Kidney (tissue), 14 donors: ENCODE results near the gene SGIP1. TPM values are rescaled to one million over a fixed set of nuclear protein-coding genes. Genes with fewer than 3 reads are reported as not detected.

ENCODE experiments used
- DNase-seq, 5 donors: peaks; one replicate each; pipeline ENCODE4 v3.0.0-alpha.2; 2013 to 2020
- FAIRE-seq: peaks from 2 replicates; lab custom pipeline; 2012; peaks lifted over from hg19 to GRCh38; lab: Jason Lieb, UNC
- H3K27ac ChIP-seq, 2 donors: one replicate each; pipeline ENCODE4 v1.7.0; 2013; ENCODE audit warnings: low read depth in 2 of 2, low read length in 2 of 2, inconsistent platforms in 1 of 2
- H3K27me3 ChIP-seq: one replicate; pipeline ENCODE4 v1.7.1; 2013; ENCODE audit warnings: low read length, inconsistent platforms; ENCODE audit not compliant: control insufficient read depth, insufficient read depth
- H3K36me3 ChIP-seq, 3 donors: one replicate each; pipeline versions ENCODE4 v1.7.0 to v1.7.1; 2013; ENCODE audit warnings: low read length in 3 of 3, control low read depth in 1 of 3, inconsistent platforms in 1 of 3; ENCODE audit not compliant: insufficient read depth in 3 of 3, control insufficient read depth in 2 of 3
- H3K4me1 ChIP-seq, 3 donors: one replicate each; pipeline versions ENCODE4 v1.7.0 to v1.7.1; 2013; ENCODE audit warnings: low read length in 3 of 3, inconsistent platforms in 1 of 3, low read depth in 1 of 3; ENCODE audit not compliant: control insufficient read depth in 2 of 3, insufficient read depth in 2 of 3
- H3K4me3 ChIP-seq, 3 donors: one replicate each; pipeline versions ENCODE4 v1.7.0 to v1.8.1; 2013; ENCODE audit warnings: low read length in 3 of 3, control low read depth in 1 of 3, inconsistent platforms in 1 of 3
- H3K9ac ChIP-seq, 3 donors: one replicate each; pipeline versions ENCODE4 v1.7.0 to v1.7.1; 2013; ENCODE audit warnings: low read length in 3 of 3, control low read depth in 1 of 3, inconsistent platforms in 1 of 3
- H3K9me3 ChIP-seq, 3 donors: one replicate each; pipeline versions ENCODE4 v1.7.0 to v1.7.1; 2013; ENCODE audit warnings: low read length in 3 of 3, control low read depth in 1 of 3, inconsistent platforms in 1 of 3; ENCODE audit not compliant: control insufficient read depth in 2 of 3, insufficient read depth in 1 of 3
- intact Hi-C: fragments of 100-400 bp; cut with DNase I; formaldehyde crosslinking; loops from one replicate; pipeline ENCODE4 v1.11.1; 2022
- polyA plus RNA-seq: library from polyadenylated mRNA; stranded (reverse); fragments of 350-450 nt; fragmentation: Illumina TruSeq; extraction: RNeasy Lipid Tissue Mini Kit (QIAGEN cat#74804); gene quantifications from one replicate; pipeline ENCODE4 v1.2.3, GENCODE V29; 2014; ENCODE audit warnings: low read depth, low replicate concordance; ENCODE audit not compliant: insufficient read depth
- total RNA-seq: library from RNA; stranded (reverse); fragmentation: NEBNext Ultra II Directional; extraction: Animal tissue kit (Norgen Biotek cat#: 25700); gene quantifications from one replicate; pipeline ENCODE4 v1.2.1, GENCODE V29; 2021
- TF ChIP-seq, protein P1 (sequence below): IDR thresholded peaks from 3 replicates; pipeline ENCODE4 v1.5.1; 2012; ENCODE audit warnings: mild to moderate bottlenecking, moderate library complexity, borderline replicate concordance; ENCODE audit not compliant: insufficient read depth; ENCODE audit errors: extremely low read depth
- donor health status: control.
- donor health status: control.
- donor health status: control.
- donor health status: control.
- donor health status: control.
- donor health status: DM: yes; HTN: yes; CAD: no.
- donor health status: Normal renal cell carcinoma (clear cell type).

Gene SGIP1
- total and polyA plus RNA-seq, 2 donors from 2014 or later = 8.3 to 11.2 TPM

DNA sequence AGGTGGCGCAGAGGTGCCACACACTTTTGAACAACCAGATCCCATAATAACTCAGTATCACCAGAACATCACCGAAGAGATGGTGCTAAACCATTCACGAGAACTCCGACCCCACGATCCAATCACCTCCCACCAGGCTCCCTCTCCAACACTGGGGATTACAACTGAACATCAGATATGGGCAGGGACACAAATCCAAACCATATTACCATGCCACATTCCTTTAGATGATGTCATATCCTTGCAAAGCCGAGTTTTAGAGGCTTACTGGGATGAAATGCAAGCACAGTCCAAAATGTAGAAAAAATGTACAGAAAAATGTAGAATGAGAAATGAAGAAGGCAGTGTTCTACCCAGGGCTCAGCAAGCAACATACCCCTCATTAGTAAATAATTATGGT lies 64.7 kb downstream of the SGIP1 start:
- TF ChIP-seq, protein P1, sequence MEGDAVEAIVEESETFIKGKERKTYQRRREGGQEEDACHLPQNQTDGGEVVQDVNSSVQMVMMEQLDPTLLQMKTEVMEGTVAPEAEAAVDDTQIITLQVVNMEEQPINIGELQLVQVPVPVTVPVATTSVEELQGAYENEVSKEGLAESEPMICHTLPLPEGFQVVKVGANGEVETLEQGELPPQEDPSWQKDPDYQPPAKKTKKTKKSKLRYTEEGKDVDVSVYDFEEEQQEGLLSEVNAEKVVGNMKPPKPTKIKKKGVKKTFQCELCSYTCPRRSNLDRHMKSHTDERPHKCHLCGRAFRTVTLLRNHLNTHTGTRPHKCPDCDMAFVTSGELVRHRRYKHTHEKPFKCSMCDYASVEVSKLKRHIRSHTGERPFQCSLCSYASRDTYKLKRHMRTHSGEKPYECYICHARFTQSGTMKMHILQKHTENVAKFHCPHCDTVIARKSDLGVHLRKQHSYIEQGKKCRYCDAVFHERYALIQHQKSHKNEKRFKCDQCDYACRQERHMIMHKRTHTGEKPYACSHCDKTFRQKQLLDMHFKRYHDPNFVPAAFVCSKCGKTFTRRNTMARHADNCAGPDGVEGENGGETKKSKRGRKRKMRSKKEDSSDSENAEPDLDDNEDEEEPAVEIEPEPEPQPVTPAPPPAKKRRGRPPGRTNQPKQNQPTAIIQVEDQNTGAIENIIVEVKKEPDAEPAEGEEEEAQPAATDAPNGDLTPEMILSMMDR = no peak
- Histone ChIP-seq H3K27me3 (no peaks in the 10 kb centered on the region), H3K36me3 (no peaks in the 10 kb centered on the region), H3K9ac (no peak overlapping the region), H3K9me3 (peaks cover 0 to 8% (median 0%) of the 10 kb centered on the region in 3 donors), H3K4me1 (no peaks in the 10 kb centered on the region), H3K27ac (no peak overlapping the region), H3K4me3 (no peak overlapping the region)
- DNase-seq = no peak
- FAIRE-seq = no peak
- intact Hi-C loops = no loop called here

DNA sequence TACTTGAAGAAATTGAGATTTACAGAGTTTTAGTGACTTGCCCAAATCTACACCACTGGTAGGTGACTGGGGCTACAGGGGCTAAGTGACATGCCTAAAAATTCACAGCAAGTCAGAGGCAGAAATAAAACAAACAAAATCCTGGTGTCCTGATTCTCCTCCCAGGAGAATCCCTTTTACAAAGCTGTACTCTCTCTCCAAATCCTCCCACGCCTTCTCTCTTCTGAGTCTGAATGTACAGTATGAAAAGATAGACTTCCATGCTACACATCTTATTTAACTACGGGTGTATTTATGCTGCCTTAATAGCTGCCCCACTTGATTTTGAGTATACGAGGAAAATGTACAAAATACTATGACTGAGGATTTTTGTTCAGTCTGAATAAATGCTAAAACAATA lies 65.4 kb downstream of the SGIP1 start:
- H3K4me1 ChIP-seq = no peaks in the 10 kb centered on the region
- H3K4me3 ChIP-seq = no peak overlapping the region
- H3K27me3 ChIP-seq = no peaks in the 10 kb centered on the region
- no peak overlapping the region for H3K9ac ChIP-seq
- TF ChIP-seq, protein P1 = no peak
- H3K36me3 ChIP-seq = no peaks in the 10 kb centered on the region
- DNase-seq = peak in 2 of 5 donors; percentile 31 to 34
- H3K27ac ChIP-seq = no peak overlapping the region
- H3K9me3 ChIP-seq = peaks cover 0 to 8% (median 0%) of the 10 kb centered on the region in 3 donors
- intact Hi-C loops = no loop called here
- no peak for FAIRE-seq

DNA sequence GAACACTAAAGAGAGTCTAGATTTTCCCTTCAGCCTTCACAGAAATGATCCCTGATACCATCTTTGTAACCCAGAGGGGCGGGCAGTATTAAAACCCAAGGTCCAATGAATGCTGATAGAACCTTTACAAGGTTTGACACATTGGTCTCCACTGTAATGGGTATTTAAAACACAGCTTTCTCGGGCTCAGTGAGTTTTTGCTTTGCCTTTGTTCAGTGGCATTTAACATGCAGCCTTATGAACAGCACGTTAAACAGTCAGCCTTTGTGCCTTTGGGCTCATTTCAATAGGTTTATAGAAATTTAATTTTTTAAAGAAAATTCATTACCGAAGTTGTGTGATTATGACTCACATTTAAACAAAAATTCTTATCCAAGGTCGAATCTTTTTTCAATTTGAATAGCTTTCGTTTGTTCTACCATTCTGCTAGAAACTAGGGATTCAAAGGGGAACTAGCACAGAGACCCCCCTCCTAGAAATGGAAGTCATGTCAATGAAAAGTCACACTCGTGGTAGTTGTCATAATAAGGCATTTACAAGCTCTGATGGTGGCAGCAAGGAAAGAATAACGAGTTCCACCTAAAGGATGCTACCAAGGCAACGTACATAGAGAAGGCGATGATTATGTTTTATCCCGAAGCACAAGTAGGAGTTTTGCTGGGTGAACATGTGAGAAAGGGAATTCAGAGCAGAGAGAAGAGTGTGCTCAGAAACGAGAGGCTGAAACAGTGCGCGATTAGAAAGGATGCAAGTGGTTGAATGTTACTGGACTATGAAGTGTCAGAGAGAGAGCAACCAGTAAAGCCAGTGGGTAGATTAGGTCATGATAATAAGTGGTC lies 66.2 kb downstream of the SGIP1 start:
- H3K27me3 ChIP-seq = no peaks in the 10 kb centered on the region
- no peak overlapping the region for H3K27ac ChIP-seq
- intact Hi-C loops = no loop called here
- no peak for DNase-seq
- H3K9me3 ChIP-seq = peaks cover 0 to 8% (median 0%) of the 10 kb centered on the region in 3 donors
- no peak overlapping the region for H3K4me3 ChIP-seq
- TF ChIP-seq, protein P1 = no peak
- FAIRE-seq = no peak
- no peak overlapping the region for H3K9ac ChIP-seq
- no peaks in the 10 kb centered on the region for H3K36me3 ChIP-seq
- H3K4me1 ChIP-seq = no peaks in the 10 kb centered on the region
